K562 (cell line): ENCODE data around the gene CCNL2. TPM values are rescaled to one million over a fixed set of nuclear protein-coding genes. Genes with fewer than 3 reads are reported as not detected.
A peak's percentile ranks its signal among the peaks of the same experiment; 100 is the strongest.

ENCODE experiments used
- BHLHE40 ChIP-seq: IDR thresholded peaks from 2 replicates; pipeline ENCODE4 v1.6.1; 2011; ENCODE audit warnings: low read length, improper control_type of control experiment
- ELF1 ChIP-seq: fragments of 200-800 bp; sonication (Bioruptor generic); IDR thresholded peaks from 2 replicates; pipeline ENCODE4 v1.6.1; 2016; ENCODE audit warnings: missing genetic modification characterization, missing compliant biosample characterization
- ELF4 ChIP-seq: fragments of 450-650 bp; formaldehyde crosslinking; IDR thresholded peaks from 2 replicates; pipeline ENCODE4 v1.4.0; 2022; ENCODE audit warnings: missing genetic modification characterization
- ETV6 ChIP-seq, 3 experiments: fragments of 150-350 bp in 1 of 3; sonication (generic) in 1 of 3; formaldehyde crosslinking in 1 of 3; IDR thresholded peaks; 2 replicates each; pipeline versions ENCODE4 v1.6.1 to v1.8.0; 2014 to 2022; ENCODE audit warnings: borderline replicate concordance in 2 of 3, low read depth in 2 of 3, antibody characterized with exemption in 1 of 3, low read length in 1 of 3, mild to moderate bottlenecking in 1 of 3, missing genetic modification reagents in 1 of 3
- FOXM1 ChIP-seq, 2 experiments: fragments of 450-650 bp in 1 of 2; sonication (generic) in 1 of 2; formaldehyde crosslinking in 1 of 2; IDR thresholded peaks; 2 replicates each; pipeline versions ENCODE4 v1.6.1 to v1.9.0; 2017 to 2022; ENCODE audit warnings: low read depth in 2 of 2, mild to moderate bottlenecking in 2 of 2, missing genetic modification reagents in 1 of 2, moderate library complexity in 1 of 2
- GTF2E2 ChIP-seq: fragments of 200-800 bp; sonication (Bioruptor generic); IDR thresholded peaks from 2 replicates; pipeline ENCODE4 v1.6.1; 2016; ENCODE audit warnings: missing genetic modification characterization, missing compliant biosample characterization
- MAFF ChIP-seq: IDR thresholded peaks from 2 replicates; pipeline ENCODE4 v1.6.1; 2012; ENCODE audit warnings: low read length, improper control_type of control experiment
- NR2C2 ChIP-seq, 2 experiments: fragments of 200-800 bp in 1 of 2; sonication (Bioruptor generic) in 1 of 2; sonication (generic) in 1 of 2; formaldehyde crosslinking in 1 of 2; IDR thresholded peaks; 2 replicates each; pipeline versions ENCODE4 v1.6.1 to v1.8.0; 2016 to 2022; ENCODE audit warnings: mild to moderate bottlenecking in 1 of 2, missing compliant biosample characterization in 1 of 2, missing genetic modification characterization in 1 of 2, missing genetic modification reagents in 1 of 2
- NR3C1 ChIP-seq: sonication (generic); formaldehyde crosslinking; IDR thresholded peaks from 2 replicates; pipeline ENCODE4 v1.8.1; 2022; ENCODE audit warnings: missing genetic modification reagents
- POLR2G ChIP-seq: fragments of 200-400 bp; formaldehyde crosslinking; IDR thresholded peaks from 2 replicates; pipeline ENCODE4 v1.6.1; 2017; ENCODE audit warnings: low read depth, mild to moderate bottlenecking, antibody characterized with exemption, low read length, moderate library complexity
- PREB ChIP-seq: sonication (generic); formaldehyde crosslinking; IDR thresholded peaks from 2 replicates; pipeline ENCODE4 v1.8.1; 2023; ENCODE audit warnings: mild to moderate bottlenecking, missing genetic modification reagents
- RBM34 ChIP-seq: fragments of 200-400 bp; formaldehyde crosslinking; IDR thresholded peaks from 2 replicates; pipeline ENCODE4 v1.6.1; 2018; ENCODE audit warnings: low read length, borderline replicate concordance; ENCODE audit not compliant: insufficient read depth
- SMAD4 ChIP-seq: fragments of 250-450 bp; sonication (Bioruptor Pico); conservative IDR thresholded peaks from 2 replicates; pipeline ENCODE4 v1.8.0; 2021; ENCODE audit warnings: inconsistent platforms, mild to moderate bottlenecking, moderate library complexity
- ZNF212 ChIP-seq: fragments of 450-650 bp; formaldehyde crosslinking; IDR thresholded peaks from 2 replicates; pipeline ENCODE4 v1.4.0; 2020; ENCODE audit warnings: mild to moderate bottlenecking
- polyA plus RNA-seq, 8 experiments: library from polyadenylated mRNA; depleted of rRNA in 4 of 8; stranded (reverse) in 5 of 8; unstranded in 3 of 8; fragments of >200 nt; fragmentation: Nextera tagmentation in 2 of 8; fragmentation: Illumina TruSeq in 1 of 8; extraction: Ambion mirVana in 2 of 8; extraction: Trizol in 1 of 8; gene quantifications; 2 replicates each; pipeline versions ENCODE4 v1.2.1 to v1.2.3, GENCODE V29; 2011 to 2014; ENCODE audit warnings: inconsistent platforms in 1 of 8, missing spikeins in 1 of 8
- total RNA-seq, 7 experiments: library from RNA; depleted of rRNA in 6 of 7; stranded (reverse); fragments of >200 nt in 6 of 7; fragmentation: Illumina TruSeq in 2 of 7; extraction: Trizol in 2 of 7; gene quantifications; 2 replicates each; pipeline versions ENCODE4 v1.2.1 to v1.2.3, GENCODE V29; 2011 to 2021; ENCODE audit warnings: low replicate concordance in 1 of 7
- TF ChIP-seq, protein P1 (sequence below): sonication (generic); formaldehyde crosslinking; IDR thresholded peaks from 2 replicates; pipeline ENCODE4 v1.8.1; 2023; ENCODE audit warnings: mild to moderate bottlenecking, missing genetic modification reagents
- TF ChIP-seq, protein P2 (sequence below): fragments of 200-400 bp; formaldehyde crosslinking; IDR thresholded peaks from 2 replicates; pipeline ENCODE4 v1.6.1; 2017; ENCODE audit warnings: mild to moderate bottlenecking, low read depth, low read length, moderate library complexity
- TF ChIP-seq, protein P3 (sequence below): fragments of 450-650 bp; IDR thresholded peaks from 2 replicates; pipeline ENCODE4 v1.6.1; 2016; ENCODE audit warnings: borderline replicate concordance

CCNL2 gene
- total and polyA plus RNA-seq, 9 of the 15 experiments (the other 6 are each of a cell fraction or from before 2014, with no cell fraction given) = 2.8 to 287 (median 94.5) TPM

DNA sequence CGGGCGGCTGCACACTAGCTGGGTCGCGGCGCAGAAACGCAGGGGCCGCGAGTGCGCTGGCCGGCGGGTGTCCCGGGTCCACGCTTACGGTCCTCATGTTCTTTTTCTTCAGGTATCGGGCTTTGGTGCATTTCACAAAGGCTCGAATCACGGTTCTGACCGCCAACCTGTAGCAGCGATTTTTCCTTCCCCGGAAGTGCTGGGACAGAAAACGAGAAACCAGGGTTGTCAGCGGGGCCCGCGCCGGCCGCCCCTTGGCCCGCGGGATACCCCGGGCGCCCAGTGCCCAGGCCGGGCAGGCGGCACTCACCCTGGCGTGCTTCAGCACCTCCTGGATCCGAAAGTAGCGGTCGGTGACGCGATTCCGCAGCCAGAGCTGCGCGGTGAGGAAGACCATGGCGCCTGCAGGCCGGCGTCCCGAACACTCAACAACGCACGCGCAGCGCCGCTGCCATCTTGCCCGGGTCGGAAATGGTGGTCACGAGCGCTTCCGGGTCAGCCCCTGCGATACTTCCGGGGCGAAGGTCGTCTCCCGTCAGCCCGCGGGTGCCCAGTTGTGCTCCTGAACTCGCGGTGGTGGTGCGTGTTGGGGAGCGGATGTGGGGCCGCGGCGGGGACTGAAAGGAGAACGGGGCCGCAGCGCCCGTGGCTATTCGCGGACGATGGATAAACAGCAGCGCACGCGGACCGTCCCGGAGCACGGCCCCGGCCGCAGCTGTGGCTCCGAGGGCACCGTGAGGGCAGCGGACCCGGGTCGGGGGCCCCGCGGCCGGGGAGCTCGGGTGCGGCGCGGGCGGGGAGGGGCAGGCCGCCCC, 7.9 kb upstream of the CCNL2 start, which contains the start of gene MRPL20 (continued):
- TF ChIP-seq ELF4 (CRISPR knock-in tag) (peak; percentile 34; the same call in 1 of the 2 replicates), RBM34 (peak; percentile 100), FOXM1 (IDR thresholded peaks at IDR 0.05; ENCODE audit: low read depth) (no peak), FOXM1 (CRISPR knock-in tag; IDR thresholded peaks at IDR 0.05; ENCODE audit: low read depth) (peak; percentile 82; the same call in 1 of the 2 replicates), BHLHE40 (peak; percentile 73), NR3C1 (CRISPR knock-in tag) (0 out of 2 replicates have a peak, but pooled peaks have one; percentile 69), MAFF (no peak), GTF2E2 (tag) (peak; percentile 98), ETV6 (IDR thresholded peaks at IDR 0.05; ENCODE audit: borderline replicate concordance in 1 of 2, low read depth in 2 of 2, low read length in 1 of 2) (peak in 1 of 2 experiments; percentile 45; a peak in 1 of 4 replicates), ETV6 (CRISPR knock-in tag; IDR thresholded peaks at IDR 0.05; ENCODE audit: borderline replicate concordance) (no peak), NR2C2 (CRISPR knock-in tag; IDR thresholded peaks at IDR 0.05) (peak; percentile 100), NR2C2 (tag; IDR thresholded peaks at IDR 0.05) (peak; percentile 100), ZNF212 (CRISPR knock-in tag) (no peak; the same call in 1 of the 2 replicates), ELF1 (tag) (peak; percentile 92), POLR2G (peak; percentile 100), SMAD4 (CRISPR knock-in tag) (peak; percentile 28; the same call in 1 of the 2 replicates), PREB (CRISPR knock-in tag) (peak; percentile 66; the same call in 1 of the 2 replicates)
- TF ChIP-seq, protein P1, sequence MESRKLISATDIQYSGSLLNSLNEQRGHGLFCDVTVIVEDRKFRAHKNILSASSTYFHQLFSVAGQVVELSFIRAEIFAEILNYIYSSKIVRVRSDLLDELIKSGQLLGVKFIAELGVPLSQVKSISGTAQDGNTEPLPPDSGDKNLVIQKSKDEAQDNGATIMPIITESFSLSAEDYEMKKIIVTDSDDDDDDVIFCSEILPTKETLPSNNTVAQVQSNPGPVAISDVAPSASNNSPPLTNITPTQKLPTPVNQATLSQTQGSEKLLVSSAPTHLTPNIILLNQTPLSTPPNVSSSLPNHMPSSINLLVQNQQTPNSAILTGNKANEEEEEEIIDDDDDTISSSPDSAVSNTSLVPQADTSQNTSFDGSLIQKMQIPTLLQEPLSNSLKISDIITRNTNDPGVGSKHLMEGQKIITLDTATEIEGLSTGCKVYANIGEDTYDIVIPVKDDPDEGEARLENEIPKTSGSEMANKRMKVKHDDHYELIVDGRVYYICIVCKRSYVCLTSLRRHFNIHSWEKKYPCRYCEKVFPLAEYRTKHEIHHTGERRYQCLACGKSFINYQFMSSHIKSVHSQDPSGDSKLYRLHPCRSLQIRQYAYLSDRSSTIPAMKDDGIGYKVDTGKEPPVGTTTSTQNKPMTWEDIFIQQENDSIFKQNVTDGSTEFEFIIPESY (CRISPR knock-in tag) = peak; percentile 71
- TF ChIP-seq, protein P2, sequence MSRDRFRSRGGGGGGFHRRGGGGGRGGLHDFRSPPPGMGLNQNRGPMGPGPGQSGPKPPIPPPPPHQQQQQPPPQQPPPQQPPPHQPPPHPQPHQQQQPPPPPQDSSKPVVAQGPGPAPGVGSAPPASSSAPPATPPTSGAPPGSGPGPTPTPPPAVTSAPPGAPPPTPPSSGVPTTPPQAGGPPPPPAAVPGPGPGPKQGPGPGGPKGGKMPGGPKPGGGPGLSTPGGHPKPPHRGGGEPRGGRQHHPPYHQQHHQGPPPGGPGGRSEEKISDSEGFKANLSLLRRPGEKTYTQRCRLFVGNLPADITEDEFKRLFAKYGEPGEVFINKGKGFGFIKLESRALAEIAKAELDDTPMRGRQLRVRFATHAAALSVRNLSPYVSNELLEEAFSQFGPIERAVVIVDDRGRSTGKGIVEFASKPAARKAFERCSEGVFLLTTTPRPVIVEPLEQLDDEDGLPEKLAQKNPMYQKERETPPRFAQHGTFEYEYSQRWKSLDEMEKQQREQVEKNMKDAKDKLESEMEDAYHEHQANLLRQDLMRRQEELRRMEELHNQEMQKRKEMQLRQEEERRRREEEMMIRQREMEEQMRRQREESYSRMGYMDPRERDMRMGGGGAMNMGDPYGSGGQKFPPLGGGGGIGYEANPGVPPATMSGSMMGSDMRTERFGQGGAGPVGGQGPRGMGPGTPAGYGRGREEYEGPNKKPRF = no peak
- TF ChIP-seq, protein P3, sequence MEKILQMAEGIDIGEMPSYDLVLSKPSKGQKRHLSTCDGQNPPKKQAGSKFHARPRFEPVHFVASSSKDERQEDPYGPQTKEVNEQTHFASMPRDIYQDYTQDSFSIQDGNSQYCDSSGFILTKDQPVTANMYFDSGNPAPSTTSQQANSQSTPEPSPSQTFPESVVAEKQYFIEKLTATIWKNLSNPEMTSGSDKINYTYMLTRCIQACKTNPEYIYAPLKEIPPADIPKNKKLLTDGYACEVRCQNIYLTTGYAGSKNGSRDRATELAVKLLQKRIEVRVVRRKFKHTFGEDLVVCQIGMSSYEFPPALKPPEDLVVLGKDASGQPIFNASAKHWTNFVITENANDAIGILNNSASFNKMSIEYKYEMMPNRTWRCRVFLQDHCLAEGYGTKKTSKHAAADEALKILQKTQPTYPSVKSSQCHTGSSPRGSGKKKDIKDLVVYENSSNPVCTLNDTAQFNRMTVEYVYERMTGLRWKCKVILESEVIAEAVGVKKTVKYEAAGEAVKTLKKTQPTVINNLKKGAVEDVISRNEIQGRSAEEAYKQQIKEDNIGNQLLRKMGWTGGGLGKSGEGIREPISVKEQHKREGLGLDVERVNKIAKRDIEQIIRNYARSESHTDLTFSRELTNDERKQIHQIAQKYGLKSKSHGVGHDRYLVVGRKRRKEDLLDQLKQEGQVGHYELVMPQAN = peak; percentile 94; the same call in 1 of the 2 replicates
